WI38 (cell line): ENCODE data around the gene MST1R.

Source experiments
- H3K4me3 ChIP-seq: 2 replicates; pipeline ENCODE4 v1.5.1; 2011; ENCODE audit warnings: low read depth, mild to moderate bottlenecking, control low read depth, low read length
- TF ChIP-seq, protein P1 (sequence below): IDR thresholded peaks from 2 replicates; pipeline ENCODE4 v1.5.1; 2012; ENCODE audit warnings: low read depth, mild to moderate bottlenecking, control low read depth, low read length

Gene MST1R

DNA sequence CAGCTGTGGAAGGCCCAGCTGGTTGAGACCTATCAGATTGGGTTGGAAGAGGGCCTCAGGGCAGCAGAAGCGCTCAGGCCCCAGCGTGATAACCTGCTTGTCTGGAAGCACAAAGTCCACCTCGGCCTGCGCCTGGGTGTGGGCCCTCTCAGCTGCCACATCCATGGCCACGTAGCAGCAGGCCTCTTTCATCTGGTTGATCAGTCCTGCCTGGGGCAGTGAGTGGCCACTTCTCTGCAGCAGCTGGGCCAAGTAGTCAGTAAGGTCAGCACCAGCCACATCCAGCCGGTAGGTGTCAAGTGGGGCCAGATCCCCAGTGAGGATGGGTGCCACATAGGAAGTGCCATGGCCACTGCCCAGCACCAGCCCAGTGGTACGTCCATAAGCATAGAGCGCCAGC lies 30.1 kb downstream of the MST1R start:
- H3K4me3 ChIP-seq = no peak overlapping the region
- TF ChIP-seq, protein P1, sequence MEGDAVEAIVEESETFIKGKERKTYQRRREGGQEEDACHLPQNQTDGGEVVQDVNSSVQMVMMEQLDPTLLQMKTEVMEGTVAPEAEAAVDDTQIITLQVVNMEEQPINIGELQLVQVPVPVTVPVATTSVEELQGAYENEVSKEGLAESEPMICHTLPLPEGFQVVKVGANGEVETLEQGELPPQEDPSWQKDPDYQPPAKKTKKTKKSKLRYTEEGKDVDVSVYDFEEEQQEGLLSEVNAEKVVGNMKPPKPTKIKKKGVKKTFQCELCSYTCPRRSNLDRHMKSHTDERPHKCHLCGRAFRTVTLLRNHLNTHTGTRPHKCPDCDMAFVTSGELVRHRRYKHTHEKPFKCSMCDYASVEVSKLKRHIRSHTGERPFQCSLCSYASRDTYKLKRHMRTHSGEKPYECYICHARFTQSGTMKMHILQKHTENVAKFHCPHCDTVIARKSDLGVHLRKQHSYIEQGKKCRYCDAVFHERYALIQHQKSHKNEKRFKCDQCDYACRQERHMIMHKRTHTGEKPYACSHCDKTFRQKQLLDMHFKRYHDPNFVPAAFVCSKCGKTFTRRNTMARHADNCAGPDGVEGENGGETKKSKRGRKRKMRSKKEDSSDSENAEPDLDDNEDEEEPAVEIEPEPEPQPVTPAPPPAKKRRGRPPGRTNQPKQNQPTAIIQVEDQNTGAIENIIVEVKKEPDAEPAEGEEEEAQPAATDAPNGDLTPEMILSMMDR = no peak

DNA sequence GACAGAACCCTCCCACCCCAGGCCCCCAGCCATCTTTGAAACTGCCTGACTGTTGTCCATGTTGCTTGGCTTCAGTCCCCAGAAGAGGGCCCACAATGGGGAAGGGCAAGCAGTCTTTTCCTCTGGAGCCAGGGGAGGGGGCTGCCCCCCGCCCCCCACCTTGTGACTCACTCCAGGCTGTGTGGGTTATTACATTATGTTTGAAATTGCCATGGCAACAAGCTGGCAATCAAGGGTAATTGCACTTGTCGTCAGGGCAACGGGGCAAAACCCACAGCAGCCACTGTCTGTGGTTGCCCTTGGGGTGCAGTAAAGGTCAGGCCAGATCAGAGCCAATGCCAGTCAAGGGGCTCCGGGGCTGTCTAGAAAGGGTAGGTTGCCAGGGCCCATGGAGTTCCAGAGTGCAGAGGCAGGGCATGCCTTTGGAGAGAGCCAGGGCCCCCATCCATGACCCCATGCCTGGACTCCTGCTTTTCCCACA lies 30.8 kb downstream of the MST1R start:
- TF ChIP-seq, protein P1 = no peak

DNA sequence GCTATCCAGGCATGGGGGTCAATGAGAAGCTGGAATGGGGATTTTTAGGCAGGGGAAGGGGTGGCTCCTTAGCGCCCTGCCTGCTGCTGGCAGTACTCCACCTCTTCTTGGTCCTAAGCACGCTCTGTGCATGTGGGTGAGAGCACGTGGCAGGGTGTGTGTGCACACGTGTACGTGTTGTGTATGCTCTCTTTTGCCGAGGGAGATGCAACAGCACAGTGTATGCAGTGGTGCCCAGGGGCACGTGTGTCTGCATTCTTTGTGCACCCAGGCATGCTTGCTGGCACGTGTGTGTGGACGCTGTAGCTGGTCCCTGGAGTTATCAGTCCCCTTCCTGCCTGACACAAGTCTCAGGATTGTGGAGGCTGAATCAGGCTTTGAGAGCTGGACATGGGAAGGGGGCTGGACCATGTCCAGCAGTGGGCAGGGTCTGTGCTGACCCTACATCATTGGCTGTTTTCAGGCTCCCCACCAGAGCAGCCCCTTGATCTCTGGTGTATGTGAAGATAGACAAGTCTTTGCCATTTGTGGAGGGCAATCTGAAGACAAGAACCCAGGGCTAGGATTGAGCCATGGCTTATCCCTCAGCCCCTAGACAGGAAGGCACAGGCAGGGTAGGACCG lies 32.0 kb downstream of the MST1R start:
- TF ChIP-seq, protein P1 = no peak
- no peak overlapping the region for H3K4me3 ChIP-seq

More for the DNA sequence above, 30.8 kb downstream of the MST1R start:
- H3K4me3 ChIP-seq = no peak overlapping the region

DNA sequence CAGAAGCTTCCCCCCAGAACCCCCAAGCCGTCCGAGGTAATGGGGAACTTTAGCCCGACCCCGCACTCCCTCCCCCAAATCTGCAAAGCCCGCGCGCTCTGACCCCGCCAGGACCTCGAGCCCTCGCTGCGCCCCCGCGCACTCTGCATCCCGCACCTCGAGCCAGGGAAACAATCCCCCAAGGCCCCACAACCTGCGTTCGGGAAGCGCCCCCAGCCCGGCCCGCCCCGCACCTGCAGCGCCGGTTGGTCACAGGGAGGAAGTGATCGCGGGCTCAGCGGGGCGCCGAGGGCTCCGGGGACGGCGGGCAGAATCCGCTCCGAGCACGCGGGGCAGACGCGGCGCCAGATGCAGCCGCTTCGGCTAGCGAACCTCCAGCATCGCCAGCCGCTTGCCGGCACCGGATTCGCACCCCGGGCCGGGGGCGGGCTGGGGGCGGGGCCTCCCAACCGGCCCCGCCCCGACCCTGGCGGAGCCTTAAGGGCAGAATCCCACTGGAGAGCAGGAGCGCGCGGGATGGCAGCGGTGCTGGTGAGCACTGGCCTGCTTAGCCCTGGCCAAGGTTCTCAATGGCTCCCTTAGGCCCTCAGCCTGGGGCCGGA lies 34.0 kb downstream of the MST1R start, which contains the start of gene CAMKV:
Gene CAMKV (minus strand): TSS at position 382 of the 602 bp plus-strand sequence. CDS start 7,518 bp downstream, outside the sequence.
- no peak within 1 kb of the TSS for H3K4me3 ChIP-seq
- TF ChIP-seq, protein P1 = no peak

DNA sequence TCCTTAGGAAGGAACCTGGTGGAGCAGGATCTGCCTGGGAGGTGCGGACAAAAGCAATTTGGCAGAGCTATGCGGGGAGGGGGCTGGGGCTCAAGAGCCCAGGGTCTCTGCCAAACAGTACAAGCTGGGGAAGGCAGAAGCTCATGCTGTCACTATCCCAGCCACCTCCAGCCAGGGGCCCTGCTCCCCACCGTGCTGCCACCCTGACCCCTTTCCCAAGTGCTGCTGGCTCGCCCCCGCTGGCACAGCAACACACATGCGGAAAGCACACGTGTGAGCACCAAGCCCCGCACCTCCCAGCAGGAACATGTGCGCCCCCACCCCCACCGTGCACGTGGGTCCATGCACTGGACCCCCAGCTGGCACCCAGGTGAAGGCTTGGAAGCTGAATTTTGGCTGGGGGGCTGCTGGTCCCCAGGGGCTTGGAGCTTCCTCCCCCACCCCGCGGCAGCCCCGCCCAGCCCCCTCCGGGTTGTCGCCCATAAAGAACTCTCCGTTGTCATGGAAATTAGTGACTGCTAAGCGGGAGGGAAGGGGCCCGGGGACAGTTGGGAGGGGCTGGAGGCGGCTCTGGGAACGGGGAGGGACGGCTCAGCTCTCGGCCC lies 34.7 kb downstream of the MST1R start:
- TF ChIP-seq, protein P1 = no peak

DNA sequence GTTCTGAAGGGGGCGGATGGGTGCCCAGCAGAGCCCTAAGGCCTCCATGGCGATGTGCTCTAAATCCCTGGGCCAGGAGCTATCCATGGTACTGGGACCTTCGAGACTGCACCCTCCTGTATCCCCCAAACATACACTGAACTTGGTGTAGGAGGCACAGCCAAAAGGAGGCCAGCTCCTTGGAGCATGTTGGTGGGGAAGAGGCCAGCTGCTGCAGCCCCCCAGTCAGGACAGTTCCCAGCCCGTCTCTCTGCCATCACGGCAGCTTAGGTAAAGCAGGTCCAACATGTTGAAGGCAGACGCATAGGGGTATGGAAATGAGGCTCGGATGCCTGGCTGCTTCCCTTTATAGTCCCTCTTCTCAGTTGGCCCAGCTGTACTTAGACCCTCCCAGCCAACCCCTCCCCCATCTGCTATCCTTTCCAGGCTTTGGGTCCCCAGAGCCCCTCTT lies 35.8 kb downstream of the MST1R start:
- TF ChIP-seq, protein P1 = no peak
- no peak overlapping the region for H3K4me3 ChIP-seq

More for the DNA sequence above, 34.7 kb downstream of the MST1R start:
- no peak overlapping the region for H3K4me3 ChIP-seq

DNA sequence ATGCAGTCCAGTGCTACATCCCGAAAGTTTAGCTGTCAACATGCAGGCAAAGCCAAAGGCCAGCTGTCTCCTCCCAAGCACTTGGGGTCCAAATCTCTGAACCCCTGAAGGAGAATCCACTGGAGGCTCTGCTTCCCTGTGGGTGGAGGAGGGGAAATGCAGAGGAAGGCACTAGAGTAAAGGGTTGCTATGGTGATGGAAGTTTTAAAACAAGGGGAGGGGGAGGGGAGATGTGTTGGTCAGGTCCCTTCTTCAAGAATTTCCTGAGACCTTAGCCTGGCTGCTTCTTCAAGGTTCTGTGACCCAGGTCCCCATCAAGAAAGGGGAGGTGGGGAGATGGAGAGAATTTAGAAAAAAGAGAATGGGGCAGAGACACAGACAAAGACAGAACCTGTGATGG lies 36.3 kb downstream of the MST1R start:
- no peak overlapping the region for H3K4me3 ChIP-seq
- TF ChIP-seq, protein P1 = no peak
